ENCODE results near the gene SMIM11.

DNA sequence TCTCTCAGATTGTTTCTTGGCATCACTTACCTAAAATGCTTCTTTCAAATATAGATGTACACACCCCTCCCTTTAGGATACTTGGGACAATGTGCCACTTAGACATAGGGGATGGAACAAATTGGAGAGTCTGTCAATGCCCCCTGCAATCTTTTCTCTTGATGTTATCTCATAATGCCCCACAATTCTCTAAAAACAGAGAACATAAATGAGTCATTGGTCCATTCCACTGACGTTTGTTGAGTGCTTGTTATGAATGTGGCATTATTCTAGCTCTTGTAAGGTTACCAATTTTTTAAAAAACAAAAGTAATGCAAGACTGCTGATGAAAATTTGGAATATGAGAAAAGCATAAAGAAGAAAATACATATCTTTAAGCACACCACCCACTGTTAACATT is 5.6 kb upstream of the SMIM11 start:
- TF ChIP-seq, protein P1, sequence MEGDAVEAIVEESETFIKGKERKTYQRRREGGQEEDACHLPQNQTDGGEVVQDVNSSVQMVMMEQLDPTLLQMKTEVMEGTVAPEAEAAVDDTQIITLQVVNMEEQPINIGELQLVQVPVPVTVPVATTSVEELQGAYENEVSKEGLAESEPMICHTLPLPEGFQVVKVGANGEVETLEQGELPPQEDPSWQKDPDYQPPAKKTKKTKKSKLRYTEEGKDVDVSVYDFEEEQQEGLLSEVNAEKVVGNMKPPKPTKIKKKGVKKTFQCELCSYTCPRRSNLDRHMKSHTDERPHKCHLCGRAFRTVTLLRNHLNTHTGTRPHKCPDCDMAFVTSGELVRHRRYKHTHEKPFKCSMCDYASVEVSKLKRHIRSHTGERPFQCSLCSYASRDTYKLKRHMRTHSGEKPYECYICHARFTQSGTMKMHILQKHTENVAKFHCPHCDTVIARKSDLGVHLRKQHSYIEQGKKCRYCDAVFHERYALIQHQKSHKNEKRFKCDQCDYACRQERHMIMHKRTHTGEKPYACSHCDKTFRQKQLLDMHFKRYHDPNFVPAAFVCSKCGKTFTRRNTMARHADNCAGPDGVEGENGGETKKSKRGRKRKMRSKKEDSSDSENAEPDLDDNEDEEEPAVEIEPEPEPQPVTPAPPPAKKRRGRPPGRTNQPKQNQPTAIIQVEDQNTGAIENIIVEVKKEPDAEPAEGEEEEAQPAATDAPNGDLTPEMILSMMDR (IDR thresholded peaks at IDR 0.05; ENCODE audit: insufficient read depth, low read length), result no peak
- TF ChIP-seq POLR2AphosphoS5 (IDR thresholded peaks at IDR 0.05; ENCODE audit: low read depth), result no peak
- TF ChIP-seq REST (IDR thresholded peaks at IDR 0.05; ENCODE audit: insufficient replicate concordance, low read depth), result no peak
- no peak for TF ChIP-seq GABPA (IDR thresholded peaks at IDR 0.05; ENCODE audit: low read depth)

Data from HL-60 (cell line).